SH-SY5Y (cell line): ENCODE data around the gene ANXA4.

Experiments
- GATA2 ChIP-seq: IDR thresholded peaks from 2 replicates; pipeline ENCODE4 v1.6.1; 2011; ENCODE audit warnings: mild to moderate bottlenecking, low read depth, low read length
- GATA3 ChIP-seq: IDR thresholded peaks from 2 replicates; pipeline ENCODE4 v1.6.1; 2011; ENCODE audit warnings: low read depth, mild to moderate bottlenecking, low read length, moderate library complexity

DNA sequence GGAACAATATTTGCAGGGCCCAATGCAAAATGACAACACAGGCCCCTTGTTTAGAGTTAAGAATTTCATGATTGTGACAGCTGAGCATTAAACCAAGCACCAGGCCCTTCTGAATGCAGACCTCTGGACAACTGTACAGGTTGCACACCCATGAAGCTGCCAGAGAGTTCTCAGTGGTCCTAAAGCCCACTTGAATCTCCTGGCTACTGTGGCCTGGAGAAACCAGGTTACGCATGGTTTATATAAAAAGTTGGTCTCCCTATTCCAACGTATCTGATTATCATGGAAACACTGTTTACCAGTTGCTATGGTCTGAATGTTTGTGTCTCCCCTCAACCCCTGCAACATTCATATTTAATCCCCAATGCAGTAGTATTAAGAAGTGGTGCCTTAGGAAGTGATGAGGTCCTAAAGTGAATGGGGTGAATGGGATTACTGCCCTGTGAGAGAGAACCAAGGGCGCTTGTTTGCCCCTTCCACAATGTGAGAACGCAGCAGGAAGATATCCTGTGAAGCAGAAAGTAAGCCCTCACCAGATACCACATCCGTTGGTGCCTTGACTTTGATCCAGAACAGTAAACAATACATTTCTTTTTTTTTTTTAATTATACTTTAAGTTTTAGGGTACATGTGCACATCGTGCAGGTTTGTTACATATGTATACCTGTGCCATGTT, 48.0 kb upstream of the ANXA4 start:
- TF ChIP-seq GATA2 (no peak), GATA3 (no peak)
